Gastroesophageal sphincter (tissue), 4 donors: ENCODE results near the gene RHD. TPM values are rescaled to one million over a fixed set of nuclear protein-coding genes. Genes with fewer than 3 reads are reported as not detected.
"Not testable (repeated sequence)": the region's sequence is repeated elsewhere in the genome, so short reads cannot be mapped to it uniquely, and the experiment has no call there.

Experiments used
- ATAC-seq: fragments of 150-250 bp; one replicate; pipeline ENCODE4 v1.9.1; 2016; ENCODE audit warnings: mild to moderate bottlenecking, moderate library complexity
- H3K27ac ChIP-seq, 4 donors: fragments of 200-600 bp; sonication (generic) in 3 of 4; 1 replicate in 3 of 4; 2 replicates in 1 of 4; pipeline ENCODE4 v1.5.1; 2016 to 2019
- H3K27me3 ChIP-seq: fragments of 200-600 bp; sonication (generic); one replicate; pipeline ENCODE4 v1.5.1; 2019
- H3K36me3 ChIP-seq, 2 donors: fragments of 200-600 bp; sonication (generic); one replicate each; pipeline ENCODE4 v1.5.1; 2019; ENCODE audit warnings: control low read depth in 1 of 2
- H3K4me1 ChIP-seq, 3 donors: fragments of 200-600 bp; sonication (generic); 1 replicate in 2 of 3; 2 replicates in 1 of 3; pipeline ENCODE4 v1.5.1; 2016 to 2019; ENCODE audit warnings: control low read depth in 2 of 3
- H3K4me3 ChIP-seq, 2 donors: fragments of 200-600 bp; sonication (generic); one replicate each; pipeline ENCODE4 v1.5.1; 2019; ENCODE audit warnings: mild to moderate bottlenecking in 1 of 2, moderate library complexity in 1 of 2
- H3K9me3 ChIP-seq, 3 donors: fragments of 200-600 bp; sonication (generic); one replicate each; pipeline ENCODE4 v1.5.1; 2017 to 2019; ENCODE audit warnings: control low read depth in 2 of 3
- WGBS, 2 donors: methylation state at CpG; one replicate each; pipeline ENCODE4 v1.1.5; 2018; ENCODE audit warnings: low coverage in 1 of 2; 5-methylcytosine and 5-hydroxymethylcytosine counted together
- total RNA-seq, 4 donors: library from RNA; depleted of rRNA; stranded (reverse); fragments of >200 nt; gene quantifications; one replicate each; pipeline ENCODE4 v1.1.0, GENCODE V29; 2016
- TF ChIP-seq, protein P1 (sequence below), 4 experiments: fragments of 200-600 bp in 2 of 4; fragments of 450-650 bp in 2 of 4; sonication (generic) in 1 of 4; IDR thresholded peaks; one replicate each; pipeline ENCODE4 v1.5.1; 2017 to 2019; ENCODE audit warnings: antibody characterized with exemption in 4 of 4, mild to moderate bottlenecking in 2 of 4, moderate library complexity in 2 of 4

Gene RHD
- total RNA-seq, 4 donors from 2014 or later = not detected

GRCh38 chr1:25279693-25280111 is 7.4 kb downstream of the RHD start:
- not testable (repeated sequence) for ATAC-seq, H3K36me3 ChIP-seq, H3K4me1 ChIP-seq, H3K4me3 ChIP-seq, H3K9me3 ChIP-seq, H3K27me3 ChIP-seq, H3K27ac ChIP-seq
- WGBS, 2 donors = no CpG with 5 or more reads among the region's 5 CpGs

DNA sequence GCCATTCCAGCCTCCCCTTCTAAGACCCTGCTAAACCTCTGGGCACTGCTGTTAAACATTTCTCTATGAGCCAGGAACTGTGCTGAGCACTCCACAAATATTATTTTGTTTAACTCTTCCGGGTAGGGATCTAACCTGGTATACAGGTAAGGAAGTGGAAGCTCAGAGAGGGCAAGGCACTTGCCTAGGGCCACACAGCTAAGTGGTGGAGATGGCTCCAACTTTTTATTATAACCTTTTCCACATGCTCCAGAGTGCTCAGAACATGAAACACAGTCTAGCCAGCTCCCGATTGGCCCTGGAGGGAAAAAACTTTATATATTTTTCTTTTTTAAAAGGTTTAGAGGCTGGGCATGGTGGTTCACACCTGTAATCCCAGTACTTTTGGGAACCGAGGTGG is 13.6 kb downstream of the RHD start:
- not testable (repeated sequence) for H3K36me3 ChIP-seq, H3K4me1 ChIP-seq, H3K27me3 ChIP-seq, H3K4me3 ChIP-seq, H3K9me3 ChIP-seq, H3K27ac ChIP-seq, ATAC-seq
- WGBS, 2 donors = 78 to 87% methylated on average over 2 of the region's 3 CpGs

DNA sequence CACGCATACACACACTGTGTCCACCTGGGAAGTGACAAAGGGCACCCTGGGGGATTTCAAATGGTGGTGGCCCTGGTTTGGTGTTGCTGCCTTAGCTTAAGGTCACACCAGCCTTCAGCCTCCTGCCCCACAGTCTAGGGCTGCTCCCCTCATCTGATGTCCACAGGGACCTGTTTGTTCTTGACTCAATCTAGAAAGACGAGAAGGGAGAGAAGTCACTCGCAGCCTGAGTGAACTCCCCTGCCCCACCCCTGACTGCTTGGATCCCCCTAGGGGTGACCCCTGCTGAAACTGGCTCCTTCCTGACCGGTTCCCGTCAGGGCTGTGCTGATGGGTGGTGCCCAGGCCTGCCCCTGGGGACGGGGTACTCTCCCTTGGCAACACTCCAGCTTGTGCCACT is 14.9 kb downstream of the RHD start:
- H3K27me3 ChIP-seq, H3K27ac ChIP-seq, ATAC-seq, H3K4me1 ChIP-seq, H3K9me3 ChIP-seq, H3K4me3 ChIP-seq, H3K36me3 ChIP-seq: not testable (repeated sequence)
- 100% methylated on average over 1 of the region's 6 CpGs for WGBS, 2 donors

DNA sequence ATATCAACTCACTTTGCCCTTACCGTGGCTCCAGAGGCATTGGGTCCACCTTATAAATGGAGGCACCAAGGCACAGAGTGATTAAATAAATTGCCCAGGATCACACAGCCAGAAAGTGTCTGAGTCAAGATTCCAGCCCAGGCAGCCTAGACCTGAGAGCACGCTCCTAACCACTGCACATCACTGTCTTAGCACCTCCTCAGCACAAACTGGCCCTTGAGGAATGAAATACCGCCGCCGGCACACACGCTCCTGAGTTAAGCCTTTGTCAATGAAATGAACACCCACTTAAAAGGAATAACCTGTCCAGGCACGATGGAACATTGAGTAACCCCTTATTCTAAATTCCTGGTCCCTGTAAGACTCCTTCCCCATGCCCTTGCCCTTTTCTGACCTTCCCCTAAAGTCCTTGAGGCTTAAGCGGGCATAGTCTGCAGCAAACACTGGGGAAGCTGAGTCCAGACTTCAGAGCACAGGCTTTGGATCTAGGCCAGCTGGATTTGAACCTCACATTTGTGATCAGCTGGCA is 16.3 kb downstream of the RHD start:
- H3K4me1 ChIP-seq = not testable (repeated sequence)

DNA sequence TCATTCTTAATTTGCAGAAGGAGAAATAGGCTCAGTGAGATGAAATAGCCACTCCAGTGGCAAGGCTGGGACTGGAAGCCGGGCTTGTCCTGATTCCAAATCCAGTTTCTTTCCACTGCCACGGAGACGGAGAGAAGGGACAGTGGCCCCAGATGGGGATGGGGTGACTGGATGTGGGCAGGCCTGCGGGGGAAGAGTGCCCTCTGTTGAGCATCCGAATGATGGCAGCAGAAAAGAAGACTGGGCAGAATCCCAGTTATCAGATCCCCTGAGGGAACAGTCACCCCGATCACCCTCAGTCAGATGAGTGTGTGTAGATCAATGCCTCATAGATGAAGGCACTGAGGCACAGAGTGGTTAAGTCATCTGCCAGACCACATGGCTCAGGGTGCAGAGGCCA is 17.7 kb downstream of the RHD start:
- WGBS, 2 donors = 20% methylated on average over 1 of the region's 6 CpGs; no CpG with 5 or more reads in 1 of the 2 donors
- not testable (repeated sequence) for ATAC-seq, H3K36me3 ChIP-seq, H3K4me3 ChIP-seq, H3K27me3 ChIP-seq, H3K9me3 ChIP-seq, H3K4me1 ChIP-seq, H3K27ac ChIP-seq
- TF ChIP-seq, protein P1, sequence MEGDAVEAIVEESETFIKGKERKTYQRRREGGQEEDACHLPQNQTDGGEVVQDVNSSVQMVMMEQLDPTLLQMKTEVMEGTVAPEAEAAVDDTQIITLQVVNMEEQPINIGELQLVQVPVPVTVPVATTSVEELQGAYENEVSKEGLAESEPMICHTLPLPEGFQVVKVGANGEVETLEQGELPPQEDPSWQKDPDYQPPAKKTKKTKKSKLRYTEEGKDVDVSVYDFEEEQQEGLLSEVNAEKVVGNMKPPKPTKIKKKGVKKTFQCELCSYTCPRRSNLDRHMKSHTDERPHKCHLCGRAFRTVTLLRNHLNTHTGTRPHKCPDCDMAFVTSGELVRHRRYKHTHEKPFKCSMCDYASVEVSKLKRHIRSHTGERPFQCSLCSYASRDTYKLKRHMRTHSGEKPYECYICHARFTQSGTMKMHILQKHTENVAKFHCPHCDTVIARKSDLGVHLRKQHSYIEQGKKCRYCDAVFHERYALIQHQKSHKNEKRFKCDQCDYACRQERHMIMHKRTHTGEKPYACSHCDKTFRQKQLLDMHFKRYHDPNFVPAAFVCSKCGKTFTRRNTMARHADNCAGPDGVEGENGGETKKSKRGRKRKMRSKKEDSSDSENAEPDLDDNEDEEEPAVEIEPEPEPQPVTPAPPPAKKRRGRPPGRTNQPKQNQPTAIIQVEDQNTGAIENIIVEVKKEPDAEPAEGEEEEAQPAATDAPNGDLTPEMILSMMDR (IDR thresholded peaks at IDR 0.05) = peak in 1 of 4 experiments; percentile 14

More for the DNA sequence above, 16.3 kb downstream of the RHD start:
- not testable (repeated sequence) for H3K9me3 ChIP-seq, H3K36me3 ChIP-seq, H3K27ac ChIP-seq, H3K27me3 ChIP-seq, H3K4me3 ChIP-seq, ATAC-seq
- WGBS, 2 donors = no CpG with 5 or more reads among the region's 8 CpGs

DNA sequence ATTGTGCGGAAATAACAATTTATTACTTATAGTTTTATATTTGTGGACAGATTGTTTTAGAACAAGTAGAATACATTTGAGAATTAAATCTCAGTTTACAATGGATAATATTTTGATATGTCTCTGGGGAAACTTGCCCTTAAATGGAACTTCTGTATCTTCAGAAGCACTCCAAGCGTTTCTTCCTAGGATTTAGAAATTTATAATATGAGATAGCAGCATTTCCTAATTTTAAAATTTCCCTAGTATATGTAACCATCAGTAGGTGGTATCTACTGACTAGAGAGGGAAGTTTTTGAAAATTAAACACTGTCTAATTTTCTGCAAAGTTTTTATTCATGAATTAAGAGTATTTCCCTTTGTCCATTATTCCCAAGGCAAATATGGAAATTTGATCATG is 21.1 kb downstream of the RHD start:
- H3K27ac ChIP-seq, H3K9me3 ChIP-seq, ATAC-seq, H3K36me3 ChIP-seq, H3K4me3 ChIP-seq, H3K27me3 ChIP-seq, H3K4me1 ChIP-seq: not testable (repeated sequence)
- 72 to 80% methylated on average over 1 to 2 of the region's 2 CpGs for WGBS, 2 donors

GRCh38 chr1:25294889-25295826 is 22.8 kb downstream of the RHD start:
- 52 to 70% methylated on average over 2 to 3 of the region's 14 CpGs for WGBS, 2 donors
- H3K36me3 ChIP-seq, H3K27ac ChIP-seq, ATAC-seq, H3K27me3 ChIP-seq, H3K4me3 ChIP-seq, H3K4me1 ChIP-seq, H3K9me3 ChIP-seq: not testable (repeated sequence)

DNA sequence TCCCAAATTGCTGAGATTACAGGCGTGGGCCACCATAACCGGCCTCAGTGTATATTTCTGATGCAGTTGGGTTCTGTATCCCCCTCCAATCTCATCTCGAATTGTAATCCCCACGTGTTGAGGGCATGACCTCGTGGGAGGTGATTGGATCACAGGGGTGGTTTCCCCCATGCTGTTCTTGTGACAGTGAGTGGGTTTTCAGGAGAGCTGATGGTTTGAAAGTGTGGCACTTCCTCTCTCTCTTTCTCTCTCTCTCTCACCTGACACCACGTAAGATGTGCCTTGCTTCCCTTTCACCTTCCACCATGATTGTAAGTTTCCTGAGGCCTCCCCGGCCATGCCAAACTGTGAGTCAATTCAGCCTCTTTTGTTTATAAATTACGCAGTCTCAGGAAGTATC is 24.2 kb downstream of the RHD start:
- H3K9me3 ChIP-seq, H3K4me1 ChIP-seq, H3K36me3 ChIP-seq, H3K27me3 ChIP-seq, H3K27ac ChIP-seq, ATAC-seq, H3K4me3 ChIP-seq: not testable (repeated sequence)
- 33% methylated on average over 1 of the region's 8 CpGs; no CpG with 5 or more reads in 1 of the 2 donors for WGBS, 2 donors

DNA sequence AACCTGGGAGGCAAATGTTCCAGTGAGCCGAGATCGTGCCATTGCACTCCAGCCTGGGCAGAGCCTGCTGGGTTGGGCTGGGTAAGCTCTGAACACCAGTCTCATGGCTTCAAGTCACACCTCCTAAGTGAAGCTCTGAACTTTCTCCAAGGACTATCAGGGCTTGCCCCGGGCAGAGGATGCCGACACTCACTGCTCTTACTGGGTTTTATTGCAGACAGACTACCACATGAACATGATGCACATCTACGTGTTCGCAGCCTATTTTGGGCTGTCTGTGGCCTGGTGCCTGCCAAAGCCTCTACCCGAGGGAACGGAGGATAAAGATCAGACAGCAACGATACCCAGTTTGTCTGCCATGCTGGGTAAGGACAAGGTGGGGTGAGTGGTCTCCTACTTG is 28.4 kb downstream of the RHD start:
- H3K27me3 ChIP-seq, H3K4me1 ChIP-seq, H3K27ac ChIP-seq, ATAC-seq, H3K4me3 ChIP-seq, H3K36me3 ChIP-seq, H3K9me3 ChIP-seq: not testable (repeated sequence)
- 82% methylated on average over 5 of the region's 9 CpGs; no CpG with 5 or more reads in 1 of the 2 donors for WGBS, 2 donors

GRCh38 chr1:25302330-25302729 is 30.0 kb downstream of the RHD start:
- H3K27me3 ChIP-seq, H3K4me3 ChIP-seq, H3K27ac ChIP-seq, ATAC-seq, H3K9me3 ChIP-seq, H3K4me1 ChIP-seq: not testable (repeated sequence)
- peaks cover 0 to 23% of the 10 kb centered on the region in 2 donors for H3K36me3 ChIP-seq
- WGBS, 2 donors = 63% methylated on average over 2 of the region's 3 CpGs; no CpG with 5 or more reads in 1 of the 2 donors

- peaks cover 0 to 23% of the 10 kb centered on the region in 2 donors for H3K36me3 ChIP-seq
- WGBS, 2 donors = 58% methylated on average over 4 of the region's 4 CpGs; no CpG with 5 or more reads in 1 of the 2 donors
- not testable (repeated sequence) for H3K4me3 ChIP-seq, H3K27ac ChIP-seq, H3K4me1 ChIP-seq, H3K9me3 ChIP-seq, H3K27me3 ChIP-seq, ATAC-seq
These were observed 32.6 kb downstream of the RHD start for GRCh38 chr1:25304936-25305335.

GRCh38 chr1:25308168-25308567 is 35.9 kb downstream of the RHD start:
- ATAC-seq, H3K27ac ChIP-seq: not testable (repeated sequence)
- no CpG with 5 or more reads among the region's 1 CpG for WGBS, 2 donors

More at GRCh38 chr1:25308168-25308567, 35.9 kb downstream of the RHD start:
- not testable (repeated sequence) for H3K27me3 ChIP-seq, H3K9me3 ChIP-seq, H3K4me1 ChIP-seq, H3K4me3 ChIP-seq
- H3K36me3 ChIP-seq = peaks cover 0 to 22% of the 10 kb centered on the region in 2 donors
